Subcutaneous abdominal adipose tissue (tissue), 5 donors: ENCODE results near the gene AKAP8.

Experiments used
- H3K27ac ChIP-seq: one replicate; pipeline ENCODE4 v1.7.0; 2013; ENCODE audit warnings: low read depth, mild to moderate bottlenecking, inconsistent platforms, low read length, moderate library complexity
- H3K27me3 ChIP-seq, 5 donors: one replicate each; pipeline ENCODE4 v1.7.0; 2013; ENCODE audit warnings: low read length in 5 of 5, inconsistent platforms in 1 of 5; ENCODE audit not compliant: control insufficient read depth in 5 of 5, insufficient read depth in 4 of 5
- H3K36me3 ChIP-seq, 5 donors: one replicate each; pipeline ENCODE4 v1.7.0; 2013; ENCODE audit warnings: low read length in 5 of 5; ENCODE audit not compliant: control insufficient read depth in 5 of 5, insufficient read depth in 5 of 5
- H3K4me1 ChIP-seq, 5 donors: one replicate each; pipeline ENCODE4 v1.7.0; 2013; ENCODE audit warnings: low read length in 5 of 5, mild to moderate bottlenecking in 3 of 5, moderate library complexity in 1 of 5; ENCODE audit not compliant: control insufficient read depth in 5 of 5, insufficient read depth in 5 of 5
- H3K4me3 ChIP-seq, 5 donors: one replicate each; pipeline ENCODE4 v1.7.0; 2013; ENCODE audit warnings: low read length in 5 of 5, low read depth in 1 of 5
- H3K9ac ChIP-seq, 5 donors: one replicate each; pipeline ENCODE4 v1.7.0; 2013; ENCODE audit warnings: low read length in 5 of 5, mild to moderate bottlenecking in 4 of 5, moderate library complexity in 3 of 5
- H3K9me3 ChIP-seq, 5 donors: one replicate each; pipeline ENCODE4 v1.7.0; 2013; ENCODE audit warnings: low read length in 5 of 5; ENCODE audit not compliant: control insufficient read depth in 5 of 5
- donor health status: healthy.
- donor health status: healthy.
- donor health status: healthy.
- donor health status: healthy.
- donor health status: healthy.

The AKAP8 gene

DNA sequence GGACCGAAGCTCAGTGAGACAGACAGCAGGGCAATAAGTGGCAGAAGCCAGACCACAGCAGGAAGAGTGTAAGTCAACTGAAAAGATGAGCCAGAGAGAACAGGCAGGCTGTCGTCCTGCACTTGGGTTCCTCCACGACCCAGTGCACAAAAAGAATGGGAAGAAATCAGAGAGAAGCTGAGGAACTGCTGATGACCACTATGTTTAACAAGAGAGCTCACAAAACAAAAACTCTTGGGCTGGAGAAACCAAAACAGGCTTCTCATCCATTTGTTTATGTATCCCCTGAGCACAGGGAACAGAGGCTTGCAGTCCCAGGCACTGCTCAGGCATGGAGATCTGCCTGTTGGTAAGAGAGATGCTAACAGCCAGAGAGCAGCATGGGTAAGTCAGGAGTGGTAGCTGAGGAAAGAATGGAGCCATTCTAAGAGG, 25.2 kb upstream of the AKAP8 start:
- Histone ChIP-seq H3K9me3 (no peaks in the 10 kb centered on the region), H3K36me3 (peaks cover 6 to 54% (median 51%) of the 10 kb centered on the region in 5 donors), H3K27me3 (no peaks in the 10 kb centered on the region), H3K27ac (no peak overlapping the region), H3K9ac (peak overlapping the region in 2 of 5 donors; percentile 4 to 44), H3K4me3 (no peak overlapping the region), H3K4me1 (peaks cover 8 to 48% (median 33%) of the 10 kb centered on the region in 5 donors)

DNA sequence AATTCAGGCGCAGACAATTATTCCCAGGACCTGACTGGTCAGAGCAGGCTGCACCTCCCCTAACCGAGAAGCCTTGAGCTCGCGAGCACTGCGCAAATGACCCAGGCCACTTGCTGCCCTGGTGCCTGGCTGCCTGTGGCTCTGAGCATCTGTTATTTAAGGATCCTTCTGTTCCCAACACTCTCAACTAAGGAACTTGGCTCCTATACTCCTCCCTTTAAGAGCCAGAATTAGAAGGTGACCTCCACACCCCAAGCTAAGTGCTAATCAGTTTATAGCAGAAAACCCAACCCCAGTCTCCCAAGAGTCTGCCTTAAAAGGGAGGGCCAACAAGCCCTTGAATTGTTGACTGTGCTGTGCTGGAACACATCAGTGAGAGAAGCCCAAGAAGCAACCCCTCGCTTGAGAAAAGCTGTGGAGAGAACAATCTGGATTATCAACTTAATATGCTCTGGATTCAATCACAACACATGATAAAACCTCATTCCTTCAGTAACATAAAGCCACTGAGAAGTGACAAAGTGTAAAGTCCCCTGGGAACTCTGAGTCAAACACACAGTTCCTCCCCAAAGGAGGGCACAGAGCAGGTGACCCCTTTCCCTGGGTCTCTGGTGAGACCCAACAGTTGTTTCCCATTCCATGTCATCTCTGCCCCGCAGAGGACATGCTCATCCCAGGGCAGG, 24.7 kb upstream of the AKAP8 start:
- H3K9ac ChIP-seq = peak overlapping the region in 4 of 5 donors; percentile 4 to 46 (median 21)
- peaks cover 3 to 54% (median 51%) of the 10 kb centered on the region in 5 donors for H3K36me3 ChIP-seq
- H3K9me3 ChIP-seq = no peaks in the 10 kb centered on the region
- peaks cover 8 to 43% (median 33%) of the 10 kb centered on the region in 5 donors for H3K4me1 ChIP-seq
- no peak overlapping the region for H3K4me3 ChIP-seq
- no peaks in the 10 kb centered on the region for H3K27me3 ChIP-seq
- H3K27ac ChIP-seq = no peak overlapping the region

DNA sequence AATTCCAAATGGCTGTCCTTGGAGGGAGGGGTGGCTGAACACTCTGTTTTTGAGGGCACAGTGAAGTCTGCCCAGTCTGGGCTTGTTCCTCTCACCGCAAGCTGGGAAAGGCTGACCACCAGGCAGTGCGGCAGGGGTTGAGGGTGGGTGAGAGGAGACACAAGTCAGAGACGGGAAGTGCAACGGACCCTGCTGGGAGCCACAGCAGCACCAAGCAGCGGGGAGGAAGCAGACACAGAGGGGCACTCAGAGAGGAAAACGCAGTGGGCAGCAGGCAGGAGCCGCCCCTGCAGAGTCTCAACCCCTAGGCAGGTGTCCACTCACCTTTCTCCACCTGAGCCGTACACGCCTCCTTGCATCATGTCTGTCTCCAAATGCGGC, 23.6 kb upstream of the AKAP8 start:
- H3K4me1 ChIP-seq = peaks cover 8 to 43% (median 33%) of the 10 kb centered on the region in 5 donors
- no peak overlapping the region for H3K27ac ChIP-seq
- no peak overlapping the region for H3K4me3 ChIP-seq
- no peaks in the 10 kb centered on the region for H3K9me3 ChIP-seq
- no peaks in the 10 kb centered on the region for H3K27me3 ChIP-seq
- H3K9ac ChIP-seq = no peak overlapping the region
- H3K36me3 ChIP-seq = peaks cover 0 to 63% (median 60%) of the 10 kb centered on the region in 5 donors

DNA sequence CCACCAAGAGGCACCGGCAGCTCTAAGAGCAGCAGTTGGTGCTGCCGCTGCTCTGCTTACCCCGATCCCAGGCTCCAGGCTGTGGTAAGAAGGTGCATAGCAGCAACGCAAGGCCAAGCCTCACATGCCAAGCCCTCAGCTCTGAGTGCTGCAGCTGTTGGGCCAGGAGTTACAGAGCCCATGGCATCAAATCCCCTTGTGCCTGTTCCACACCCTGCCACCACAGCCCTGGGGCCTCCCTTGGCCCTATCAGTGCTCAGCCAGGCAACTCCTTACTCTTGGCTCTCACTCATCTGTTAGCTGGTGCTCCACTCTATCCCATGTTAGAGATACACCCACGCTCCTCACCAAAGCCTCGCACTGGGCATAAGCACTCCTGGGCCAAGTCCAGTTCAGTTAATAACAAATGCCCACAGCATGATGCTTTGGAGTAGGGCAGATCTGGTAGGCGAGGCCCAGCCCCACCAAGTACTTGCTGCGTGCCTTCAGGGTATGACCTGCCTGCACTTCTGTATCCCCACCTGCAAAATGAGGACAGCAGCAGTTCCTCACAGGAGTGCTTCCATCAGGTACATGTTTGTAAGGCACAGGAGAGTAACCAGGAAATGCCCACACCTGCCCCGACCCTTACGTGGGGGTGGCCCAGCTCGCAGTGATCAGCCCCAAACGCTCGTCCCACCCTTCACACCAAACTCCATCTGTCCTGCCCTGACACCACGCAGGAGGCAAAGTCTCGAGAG, 23.0 kb upstream of the AKAP8 start:
- Histone ChIP-seq H3K27me3 (no peaks in the 10 kb centered on the region), H3K27ac (no peak overlapping the region), H3K4me1 (peaks cover 8 to 43% (median 33%) of the 10 kb centered on the region in 5 donors), H3K9me3 (no peaks in the 10 kb centered on the region), H3K9ac (no peak overlapping the region), H3K4me3 (no peak overlapping the region), H3K36me3 (peaks cover 0 to 67% (median 62%) of the 10 kb centered on the region in 5 donors)

DNA sequence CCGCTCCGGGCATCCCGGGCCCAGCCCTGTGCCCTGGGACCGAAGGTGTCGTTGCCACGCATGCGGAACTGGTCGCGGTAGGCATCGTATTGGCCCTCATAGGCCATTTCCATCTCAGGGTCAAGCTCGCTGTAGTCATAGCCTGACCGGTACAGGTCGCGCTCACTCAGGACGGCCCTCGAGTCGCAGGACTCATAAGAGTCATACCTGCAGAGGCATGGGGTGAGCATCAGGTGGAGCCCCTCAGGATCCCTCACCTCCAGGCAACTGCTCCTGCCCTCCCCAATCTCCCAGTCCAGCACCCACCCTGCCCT, 21.8 kb upstream of the AKAP8 start:
- Histone ChIP-seq H3K27me3 (no peaks in the 10 kb centered on the region), H3K4me1 (peaks cover 8 to 43% (median 33%) of the 10 kb centered on the region in 5 donors), H3K27ac (no peak overlapping the region), H3K4me3 (no peak overlapping the region), H3K9me3 (no peaks in the 10 kb centered on the region), H3K9ac (no peak overlapping the region), H3K36me3 (peaks cover 0 to 80% (median 70%) of the 10 kb centered on the region in 5 donors)

DNA sequence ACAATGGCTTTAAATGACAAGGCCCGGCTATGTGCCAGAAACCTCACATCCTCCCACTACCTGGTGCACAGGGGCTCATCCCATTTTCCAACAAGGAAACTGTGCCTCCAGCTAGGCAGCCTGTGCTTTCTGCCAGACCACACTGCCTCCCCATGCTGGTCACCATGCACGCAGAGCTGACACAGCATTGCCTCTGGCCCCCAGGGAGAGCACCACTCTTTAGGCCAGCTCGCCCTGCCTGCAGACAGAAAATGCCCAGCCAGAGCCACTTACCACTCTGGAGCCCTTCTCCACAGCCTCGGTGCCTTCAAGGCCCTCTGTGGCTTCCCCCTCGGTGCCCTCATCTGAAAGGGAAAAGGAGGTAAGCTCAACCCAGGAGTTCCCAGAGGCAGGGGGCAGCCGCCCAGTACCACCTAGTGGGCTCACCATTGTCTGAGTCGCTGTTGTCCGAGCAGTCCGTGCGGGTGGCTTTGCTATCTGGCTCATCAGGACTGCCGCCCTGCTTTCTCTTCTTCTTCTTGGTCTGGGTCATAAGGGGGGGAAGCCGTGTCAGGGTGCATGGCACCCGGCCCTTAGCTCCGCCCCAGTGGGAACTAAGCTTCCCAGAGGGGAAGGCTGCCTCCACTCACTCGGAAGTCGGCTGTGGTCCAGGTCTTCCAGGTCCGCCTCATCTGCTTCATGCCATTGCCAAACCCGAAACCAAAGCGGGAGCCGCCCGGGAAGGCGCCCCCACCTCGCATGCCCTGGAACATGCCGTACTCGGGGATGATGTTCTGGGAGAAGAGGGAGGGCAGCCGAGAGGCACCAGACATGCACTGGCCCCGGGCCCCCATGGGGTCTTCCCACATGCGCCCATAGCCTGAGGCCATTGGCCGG, 21.2 kb upstream of the AKAP8 start:
- Histone ChIP-seq H3K27me3 (no peaks in the 10 kb centered on the region), H3K4me3 (no peak overlapping the region), H3K36me3 (peaks cover 0 to 85% (median 73%) of the 10 kb centered on the region in 5 donors), H3K9me3 (no peaks in the 10 kb centered on the region), H3K4me1 (peaks cover 8 to 43% (median 33%) of the 10 kb centered on the region in 5 donors), H3K9ac (no peak overlapping the region), H3K27ac (no peak overlapping the region)

DNA sequence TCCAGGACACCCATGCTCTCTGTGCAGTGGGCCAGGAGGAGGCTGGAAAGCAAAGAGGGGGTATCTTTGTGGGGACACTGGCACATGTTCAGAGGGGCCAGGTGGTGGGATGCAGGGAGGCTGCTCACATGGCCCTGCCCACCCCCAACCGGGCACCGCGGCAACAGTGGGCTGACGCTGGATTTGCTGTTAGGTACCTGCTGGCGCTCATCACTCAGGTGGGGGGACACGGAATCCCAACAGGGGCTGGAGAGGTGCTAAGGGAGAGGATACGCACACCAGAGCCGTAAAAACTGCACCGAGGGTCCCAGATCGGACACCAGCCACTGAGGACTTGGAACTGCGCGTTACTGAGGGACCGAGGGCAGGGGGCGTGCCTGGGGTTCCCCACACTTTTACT, 20.0 kb upstream of the AKAP8 start:
- H3K36me3 ChIP-seq = peaks cover 0 to 86% (median 79%) of the 10 kb centered on the region in 5 donors
- no peak overlapping the region for H3K9ac ChIP-seq
- H3K9me3 ChIP-seq = no peaks in the 10 kb centered on the region
- no peak overlapping the region for H3K4me3 ChIP-seq
- H3K27ac ChIP-seq = no peak overlapping the region
- H3K27me3 ChIP-seq = no peaks in the 10 kb centered on the region
- peaks cover 5 to 38% (median 31%) of the 10 kb centered on the region in 5 donors for H3K4me1 ChIP-seq

DNA sequence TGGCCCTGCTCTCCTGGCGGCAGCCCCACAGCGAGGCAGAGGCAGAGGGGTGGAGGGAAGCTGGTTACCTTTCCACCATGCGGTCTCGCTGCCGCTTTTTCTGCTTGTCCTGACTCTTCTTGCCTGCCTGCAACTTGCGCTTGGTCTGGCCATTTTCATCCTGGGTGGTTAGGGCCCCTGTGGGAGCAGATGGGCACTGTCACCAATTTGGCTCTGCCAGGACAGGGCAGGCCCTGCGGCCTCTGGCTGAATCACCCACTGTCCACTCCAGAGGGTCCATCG, 19.6 kb upstream of the AKAP8 start:
- H3K27ac ChIP-seq = no peak overlapping the region
- H3K4me1 ChIP-seq = peaks cover 5 to 33% (median 26%) of the 10 kb centered on the region in 5 donors
- no peak overlapping the region for H3K9ac ChIP-seq
- no peak overlapping the region for H3K4me3 ChIP-seq
- H3K9me3 ChIP-seq = no peaks in the 10 kb centered on the region
- H3K36me3 ChIP-seq = peaks cover 2 to 90% (median 82%) of the 10 kb centered on the region in 5 donors
- H3K27me3 ChIP-seq = no peaks in the 10 kb centered on the region

DNA sequence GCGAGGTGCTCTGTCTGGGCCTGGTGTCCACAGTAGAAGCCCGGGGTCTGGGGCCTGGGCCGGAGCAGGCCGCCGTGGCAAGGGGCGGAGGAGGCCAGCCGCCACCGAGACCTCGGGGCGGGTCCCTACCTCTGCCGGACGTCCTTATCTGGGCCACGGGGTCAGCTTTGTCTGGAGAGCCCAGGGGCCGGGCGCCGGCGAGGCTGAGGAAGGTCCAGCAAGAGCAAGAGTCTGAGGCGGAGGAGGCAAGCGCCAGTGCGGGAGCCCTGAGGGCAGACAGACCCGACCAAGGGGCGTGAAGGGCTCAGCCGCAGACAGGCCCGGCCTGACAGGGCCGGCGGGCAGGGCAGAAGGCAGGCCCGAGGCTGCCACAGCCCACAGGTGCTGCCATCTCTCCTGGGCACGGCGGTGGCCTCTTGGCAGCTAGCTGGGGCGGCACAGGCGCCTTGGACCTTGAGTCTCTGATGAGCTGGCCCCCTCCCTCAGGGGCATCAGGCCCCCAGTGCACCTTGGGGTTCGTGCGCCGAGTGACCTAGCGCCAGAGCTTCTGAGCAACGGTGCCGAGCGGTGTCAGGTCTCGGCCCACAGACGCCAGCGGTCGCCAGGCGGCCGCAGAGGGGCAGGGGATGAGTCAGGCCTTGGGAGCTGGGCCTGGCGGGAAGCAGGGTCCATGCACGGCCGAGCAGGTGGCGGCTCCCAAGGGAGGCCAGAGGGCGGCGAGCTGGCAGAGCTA, 19.1 kb upstream of the AKAP8 start:
- Histone ChIP-seq H3K36me3 (peaks cover 6 to 92% (median 84%) of the 10 kb centered on the region in 5 donors), H3K9me3 (no peaks in the 10 kb centered on the region), H3K27ac (no peak overlapping the region), H3K4me3 (no peak overlapping the region), H3K9ac (no peak overlapping the region), H3K27me3 (no peaks in the 10 kb centered on the region), H3K4me1 (peaks cover 2 to 28% (median 21%) of the 10 kb centered on the region in 5 donors)
